ENCODE measurements around the gene KCTD17. TPM values are rescaled to one million over a fixed set of nuclear protein-coding genes. Genes with fewer than 3 reads are reported as not detected.

The KCTD17 gene
- total and polyA plus RNA-seq, 2 of the 13 experiments (the other 11 are each of a cell fraction or from before 2014, with no cell fraction given) = 5.3 to 11.7 TPM

- TF ChIP-seq KIAA2018 (CRISPR knock-in tag; IDR thresholded peaks at IDR 0.05; ENCODE audit: borderline replicate concordance) = no peak
- no peak for TF ChIP-seq RFX3 (CRISPR knock-in tag; IDR thresholded peaks at IDR 0.05)
- TF ChIP-seq NR2F2 (IDR thresholded peaks at IDR 0.05; ENCODE audit: borderline replicate concordance, low read depth) = no peak; the same call in 1 of the 2 replicates
- no peak for TF ChIP-seq ZBTB2 (CRISPR knock-in tag; IDR thresholded peaks at IDR 0.05; ENCODE audit: low read depth)
- TF ChIP-seq ZNF160 (CRISPR knock-in tag; IDR thresholded peaks at IDR 0.05) = no peak; the same call in 1 of the 2 replicates
- no peak for TF ChIP-seq MAFG (CRISPR knock-in tag; IDR thresholded peaks at IDR 0.05)
- TF ChIP-seq ETV6 (CRISPR knock-in tag; conservative IDR thresholded peaks at IDR 0.05) = no peak
- TF ChIP-seq MXD4 (CRISPR knock-in tag; IDR thresholded peaks at IDR 0.05) = no peak
- peak; percentile 68 for TF ChIP-seq ZBTB25 (CRISPR knock-in tag; IDR thresholded peaks at IDR 0.05)
- TF ChIP-seq ARNT (IDR thresholded peaks at IDR 0.05) = no peak
- no peak for TF ChIP-seq HMG20B (CRISPR knock-in tag; conservative IDR thresholded peaks at IDR 0.05)
- TF ChIP-seq ZNF672 (CRISPR knock-in tag; IDR thresholded peaks at IDR 0.05) = no peak
- no peak for TF ChIP-seq ZNF569 (CRISPR knock-in tag; IDR thresholded peaks at IDR 0.05; ENCODE audit: borderline replicate concordance)
- TF ChIP-seq KDM1A (CRISPR knock-in tag; IDR thresholded peaks at IDR 0.05) = no peak
- TF ChIP-seq TFAP4 (IDR thresholded peaks at IDR 0.05; ENCODE audit: borderline replicate concordance, low read depth) = peak; percentile 19; the same call in 1 of the 2 replicates
- no peak for TF ChIP-seq ZNF749 (CRISPR knock-in tag; IDR thresholded peaks at IDR 0.05; ENCODE audit: borderline replicate concordance)
- no peak for TF ChIP-seq ATM (IDR thresholded peaks at IDR 0.05; ENCODE audit: borderline replicate concordance)
- no peak; the same call in 1 of the 2 replicates for TF ChIP-seq FOXJ3 (CRISPR knock-in tag; IDR thresholded peaks at IDR 0.05; ENCODE audit: borderline replicate concordance)
- TF ChIP-seq ZNF777 (CRISPR knock-in tag; IDR thresholded peaks at IDR 0.05) = peak; percentile 74
- 0 out of 2 replicates have a peak, but pooled peaks have one; percentile 83 for TF ChIP-seq ZNF678 (CRISPR knock-in tag; IDR thresholded peaks at IDR 0.05)
These were observed 7.6 kb upstream of the KCTD17 start (continued) for GRCh38 chr22:37043828-37044538.
